ENCODE results near the gene ACOX1.
"Not testable (repeated sequence)": the region's sequence is repeated elsewhere in the genome, so short reads cannot be mapped to it uniquely, and the experiment has no call there.

Gene ACOX1

GRCh38 chr17:75980188-75981018, 1.4 kb upstream of the ACOX1 start:
- DNase-seq = no peak

- no peak for DNase-seq
Measured at GRCh38 chr17:75979705-75980187, 780 bp upstream of the ACOX1 start.

GRCh38 chr17:75976175-75976848, 2.7 kb downstream of the ACOX1 start:
- DNase-seq = peak in 1 of 4 experiments; percentile 11

GRCh38 chr17:75975757-75976174, 3.2 kb downstream of the ACOX1 start:
- DNase-seq = no peak

GRCh38 chr17:75975187-75975586, 3.8 kb downstream of the ACOX1 start:
- DNase-seq = not testable (repeated sequence)

- DNase-seq = no peak
Measured at GRCh38 chr17:75970626-75971025, 8.3 kb downstream of the ACOX1 start.

- peak; percentile 35 to 74 (median 66) for DNase-seq
Measured at GRCh38 chr17:75970011-75970523, 8.9 kb downstream of the ACOX1 start.

- DNase-seq = not testable (repeated sequence)
Measured at GRCh38 chr17:75969044-75969443, 9.9 kb downstream of the ACOX1 start.

GRCh38 chr17:75965468-75965867, 13.5 kb downstream of the ACOX1 start:
- no peak for DNase-seq

- DNase-seq = no peak
Measured at GRCh38 chr17:75959839-75960511, 19.0 kb downstream of the ACOX1 start.

- DNase-seq = no peak
Measured at GRCh38 chr17:75959051-75959838, 19.7 kb downstream of the ACOX1 start.

GRCh38 chr17:75950855-75951554, 28.0 kb downstream of the ACOX1 start:
- no peak for DNase-seq

- DNase-seq = no peak
Measured at GRCh38 chr17:75950421-75950820, 28.5 kb downstream of the ACOX1 start.

- DNase-seq = no peak
Measured at GRCh38 chr17:75945211-75945610, 33.8 kb downstream of the ACOX1 start.

- no peak for DNase-seq
Measured at GRCh38 chr17:75943491-75943890, 35.5 kb downstream of the ACOX1 start.

GRCh38 chr17:75942473-75942872, 36.5 kb downstream of the ACOX1 start:
- no peak for DNase-seq

- no peak for DNase-seq
Measured at GRCh38 chr17:75941442-75941819, 37.5 kb downstream of the ACOX1 start.

GRCh38 chr17:75940727-75941441, 38.1 kb downstream of the ACOX1 start, which contains the start of gene FBF1:
TSS of gene FBF1 (minus strand) at chr17:75941042. CDS start at chr17:75938149, 2,893 bp downstream.
- peak; percentile 97 to 98 (median 98) for DNase-seq

- DNase-seq = no peak
Measured at GRCh38 chr17:75937652-75938051, 41.3 kb downstream of the ACOX1 start.

- no peak for DNase-seq
Measured at GRCh38 chr17:75933808-75934207, 45.2 kb downstream of the ACOX1 start.

- DNase-seq = no peak
Measured at GRCh38 chr17:75932852-75933251, 46.1 kb downstream of the ACOX1 start.
